CD4-positive, alpha-beta T cell treated with Interleukin-4 for 4 hours (primary cell): Measurements from ENCODE around the gene STRIT1.
"Not testable (repeated sequence)": the region's sequence is repeated elsewhere in the genome, so short reads cannot be mapped to it uniquely, and the experiment has no call there.

Experiments used
- DNase-seq: peaks from one replicate; pipeline ENCODE4 v3.0.0-alpha.2; 2020

STRIT1 gene

DNA sequence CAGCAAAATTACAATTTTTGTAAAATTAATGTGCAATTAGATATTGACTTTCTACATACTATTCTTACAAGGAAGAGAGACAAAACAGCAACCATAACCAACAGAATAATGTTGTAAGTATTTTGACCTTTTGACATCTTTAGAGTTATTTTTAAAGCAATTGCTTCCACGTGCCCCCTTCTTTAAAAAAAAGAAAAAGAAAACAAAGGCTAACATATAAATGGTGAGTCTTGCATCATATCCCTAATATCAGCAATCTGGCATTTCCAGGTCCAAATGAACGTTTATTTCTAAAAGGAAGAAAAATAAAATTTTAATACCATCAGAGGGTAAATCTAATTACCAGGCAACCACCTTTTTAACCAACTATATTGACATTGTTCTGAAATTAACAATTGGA is 19.3 kb upstream of the STRIT1 start:
- no peak for DNase-seq

DNA sequence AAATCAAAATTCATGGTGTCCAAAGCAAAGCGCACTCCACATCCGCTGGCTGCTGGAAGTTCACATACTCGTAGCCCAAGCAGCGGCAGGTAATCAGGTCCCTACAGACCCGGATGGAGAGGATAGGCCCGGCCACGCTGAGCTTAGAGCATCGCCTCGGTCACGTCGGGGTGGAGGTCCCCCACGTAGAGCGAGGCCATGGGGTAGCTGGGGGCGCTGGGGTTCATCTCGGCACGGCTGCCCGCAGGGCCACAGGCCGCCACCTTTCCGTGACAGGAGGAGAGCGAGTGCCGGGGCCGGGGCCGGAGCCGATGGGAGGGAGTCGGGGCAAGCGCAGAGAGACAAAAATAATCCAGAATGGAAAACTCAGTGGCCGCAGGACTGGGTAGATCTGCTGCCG is 16.1 kb upstream of the STRIT1 start:
- no peak for DNase-seq

DNA sequence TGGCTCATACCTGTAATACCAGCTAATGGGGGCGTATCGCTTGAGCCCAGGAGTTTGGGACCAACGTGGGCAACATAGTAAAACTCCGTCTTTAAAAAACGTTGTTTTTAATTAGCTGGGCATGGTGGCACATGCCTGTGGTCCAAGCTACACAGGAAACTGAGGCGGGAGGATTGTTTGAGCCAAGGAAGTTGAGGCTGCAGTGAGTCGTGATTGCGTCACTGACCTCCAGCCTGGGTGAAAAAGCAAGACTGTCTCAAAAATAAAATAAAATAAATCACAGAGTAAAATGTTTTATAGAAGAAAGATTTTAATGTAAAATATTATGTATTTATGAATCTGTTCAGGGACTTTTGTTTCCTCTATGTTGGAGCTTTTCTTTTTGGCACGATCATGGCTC is 15.3 kb upstream of the STRIT1 start:
- DNase-seq, result no peak

DNA sequence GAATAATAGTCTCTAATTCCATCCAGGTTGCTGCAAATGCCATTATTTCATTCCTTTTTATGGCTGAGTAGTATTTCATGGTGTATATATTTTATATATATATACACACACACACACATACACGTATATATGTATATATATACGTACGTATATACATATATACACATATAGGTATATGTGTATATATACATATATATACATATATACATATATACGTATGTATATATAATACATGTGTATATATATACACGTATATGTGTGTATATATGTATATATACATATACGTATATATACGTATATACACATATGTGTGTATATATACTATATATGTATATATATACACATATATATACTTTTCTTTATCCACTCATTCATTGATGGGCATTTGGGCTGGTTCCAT is 13.7 kb upstream of the STRIT1 start:
- DNase-seq, result no peak

DNA sequence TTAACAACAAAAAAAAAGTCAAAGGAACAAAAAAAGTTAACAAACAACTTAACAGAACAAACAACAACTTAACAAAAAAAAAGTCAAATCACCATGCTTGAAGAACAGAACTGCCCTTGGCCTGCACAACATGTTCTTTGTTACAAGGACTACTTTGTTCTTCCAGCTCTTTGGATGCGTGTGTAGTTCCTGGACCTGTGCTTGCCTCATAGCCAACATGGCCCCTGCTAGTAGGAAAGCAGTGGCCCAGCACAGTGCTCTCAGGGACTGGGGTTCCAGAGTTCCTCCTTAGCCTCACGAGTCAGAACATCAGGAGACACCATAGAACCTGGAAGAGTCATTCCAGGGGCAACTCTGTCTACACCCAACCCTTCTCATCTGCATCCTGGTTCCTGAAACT is 10.9 kb upstream of the STRIT1 start:
- no peak for DNase-seq

DNA sequence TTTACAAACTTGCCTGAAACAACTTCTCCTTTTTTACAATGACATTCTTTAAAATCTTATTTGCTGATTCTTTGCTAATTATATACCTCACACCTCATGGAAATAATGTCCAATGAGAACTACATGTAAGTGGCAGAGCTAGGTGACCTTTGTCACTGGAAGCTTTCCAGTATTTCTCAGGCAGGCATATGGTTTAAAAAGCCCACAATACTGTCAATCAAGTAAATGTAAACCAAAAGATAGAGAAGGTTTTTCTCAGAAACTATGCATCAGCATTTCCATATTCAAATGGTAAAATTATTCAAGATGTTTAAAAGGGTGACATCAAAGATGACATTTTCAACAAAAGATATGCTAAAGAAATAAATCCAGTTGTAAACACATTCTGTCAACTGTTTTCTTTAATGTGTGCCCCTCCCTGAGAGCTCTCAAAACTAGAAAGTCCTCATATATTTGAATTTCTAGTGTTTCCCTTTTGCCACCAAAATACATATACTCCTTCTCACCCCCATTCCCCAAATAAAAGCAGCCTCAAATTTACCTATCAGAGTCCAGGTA is 10.1 kb upstream of the STRIT1 start:
- DNase-seq, result no peak

DNA sequence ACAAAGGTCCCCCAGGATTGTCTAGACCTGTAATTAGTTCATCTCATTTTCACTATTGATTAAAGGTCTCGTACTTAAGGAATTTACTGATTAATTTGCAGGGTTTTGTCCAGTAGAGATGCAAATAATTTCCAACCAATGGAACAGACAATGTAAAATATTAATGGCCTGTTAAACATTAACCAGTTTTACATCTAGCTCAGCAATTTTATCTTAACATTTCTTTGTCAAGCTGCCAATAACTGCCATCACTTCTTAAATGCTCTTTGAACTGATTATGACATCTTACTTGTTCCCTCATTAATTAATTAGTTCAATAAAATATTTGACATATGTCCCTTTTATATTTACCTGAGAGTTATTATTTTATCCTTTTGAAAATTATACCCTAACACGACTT is 9.4 kb upstream of the STRIT1 start:
- DNase-seq, result no peak

DNA sequence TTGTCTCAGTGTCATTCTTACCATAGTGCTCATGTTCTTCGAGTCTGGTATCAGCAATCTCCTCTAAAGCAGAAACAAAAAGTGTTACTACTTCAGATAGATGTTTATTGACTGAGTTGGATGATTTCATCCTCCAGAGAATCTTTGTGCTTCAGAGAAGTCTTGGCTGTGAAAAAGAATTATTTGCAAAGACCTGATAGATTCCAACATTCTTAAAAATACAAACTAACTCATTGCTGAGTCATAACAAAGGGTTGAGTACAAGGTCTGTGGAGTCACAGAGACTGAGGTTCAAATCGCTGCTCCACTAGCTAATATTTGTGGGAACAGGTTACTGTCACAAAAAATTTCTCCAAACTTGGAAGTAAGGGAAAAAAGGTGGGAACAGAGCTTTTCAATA is 9.0 kb upstream of the STRIT1 start:
- no peak for DNase-seq

DNA sequence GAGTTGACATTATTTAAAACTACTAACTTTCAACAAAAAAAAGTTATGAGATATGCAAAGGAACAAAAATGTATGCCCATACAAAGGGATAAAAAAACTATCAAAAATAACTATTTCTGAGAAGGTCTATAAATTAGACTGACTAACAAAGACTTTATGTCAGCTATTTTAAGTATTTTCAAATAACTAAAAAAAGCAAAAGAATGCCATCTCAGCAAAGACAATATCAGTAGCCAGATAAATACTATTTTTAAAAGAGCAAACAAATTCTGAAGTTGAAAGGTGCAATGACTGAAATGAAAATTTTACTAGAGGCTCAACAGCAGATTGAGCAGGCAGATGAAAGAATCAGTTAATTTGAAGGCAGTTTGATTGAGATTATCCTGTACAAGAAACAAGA is 3.6 kb upstream of the STRIT1 start:
- no peak for DNase-seq

DNA sequence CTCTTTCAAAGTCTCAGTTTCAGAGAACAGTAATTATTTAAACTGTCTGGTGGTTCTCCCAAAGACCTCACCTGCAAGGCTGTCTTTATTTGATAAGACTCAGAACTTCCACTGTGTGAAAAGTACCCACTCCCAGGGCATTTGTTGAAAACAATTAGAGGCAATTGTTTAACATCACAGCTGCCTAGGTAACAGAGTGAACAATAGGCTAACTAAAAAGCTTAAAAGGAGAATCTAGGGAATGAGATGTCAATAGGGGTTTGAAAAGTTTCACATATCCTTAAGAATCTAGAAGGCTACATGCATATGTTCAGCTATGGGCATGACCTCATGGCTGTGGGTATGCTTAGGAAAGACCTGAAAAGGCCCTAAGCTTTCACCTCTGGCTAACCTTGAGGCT is 2.9 kb upstream of the STRIT1 start:
- DNase-seq, result no peak

DNA sequence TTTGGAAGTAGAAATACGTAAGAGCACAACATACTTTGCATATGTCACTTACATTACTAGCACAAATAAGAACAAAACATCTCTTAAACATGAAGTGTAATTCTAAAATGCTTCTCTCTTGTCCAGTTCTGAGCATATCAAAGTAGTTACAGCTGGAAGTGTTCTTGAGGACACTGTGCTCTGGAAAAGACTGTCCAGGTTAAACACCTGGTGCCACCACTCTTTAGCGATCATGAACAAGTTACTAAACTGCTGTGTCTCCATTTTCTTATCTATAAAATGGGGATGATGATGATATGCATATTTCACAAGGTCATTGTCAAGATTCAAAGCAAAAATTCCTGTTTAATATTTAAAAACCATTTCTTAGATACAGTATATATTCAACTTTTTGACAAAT is 790 bp downstream of the STRIT1 start:
- DNase-seq, result no peak

DNA sequence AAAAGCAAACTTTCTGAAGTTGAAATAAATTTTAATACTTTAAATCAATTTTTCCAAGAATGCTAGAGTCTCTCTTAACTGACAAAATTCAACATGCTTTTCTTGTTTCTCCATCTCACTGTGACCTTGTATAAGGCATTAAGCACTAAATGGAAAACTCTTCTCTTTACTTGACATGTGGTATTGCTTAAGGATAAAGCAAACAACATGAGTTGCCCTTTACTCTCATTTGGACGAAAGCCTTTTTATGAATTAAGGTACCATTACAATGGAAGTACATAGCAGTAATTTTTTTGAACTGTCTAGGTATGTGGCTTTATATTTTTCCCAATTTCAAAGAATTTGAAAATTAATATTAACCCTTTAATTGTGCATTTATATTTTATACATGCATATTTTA is 1.4 kb downstream of the STRIT1 start:
- DNase-seq, result no peak

DNA sequence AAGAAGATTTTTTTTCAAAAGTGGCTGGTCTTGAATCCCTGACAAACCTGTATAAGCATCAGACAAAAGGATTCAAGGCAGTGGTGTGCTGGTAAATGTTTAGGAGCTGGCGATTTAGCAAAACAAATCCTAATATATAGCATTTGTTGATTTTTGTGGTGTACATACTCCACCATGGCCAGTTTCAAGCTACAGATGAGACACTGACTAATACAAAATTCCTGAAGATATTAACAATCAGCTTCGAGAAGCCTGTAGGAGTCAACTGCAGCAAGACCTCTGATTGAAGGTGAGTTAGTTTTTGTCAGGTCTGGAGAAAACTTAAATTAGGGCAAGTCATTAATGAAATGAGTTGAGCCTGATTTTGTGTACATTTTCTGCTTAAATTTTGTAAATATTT is 6.7 kb downstream of the STRIT1 start:
- no peak for DNase-seq

DNA sequence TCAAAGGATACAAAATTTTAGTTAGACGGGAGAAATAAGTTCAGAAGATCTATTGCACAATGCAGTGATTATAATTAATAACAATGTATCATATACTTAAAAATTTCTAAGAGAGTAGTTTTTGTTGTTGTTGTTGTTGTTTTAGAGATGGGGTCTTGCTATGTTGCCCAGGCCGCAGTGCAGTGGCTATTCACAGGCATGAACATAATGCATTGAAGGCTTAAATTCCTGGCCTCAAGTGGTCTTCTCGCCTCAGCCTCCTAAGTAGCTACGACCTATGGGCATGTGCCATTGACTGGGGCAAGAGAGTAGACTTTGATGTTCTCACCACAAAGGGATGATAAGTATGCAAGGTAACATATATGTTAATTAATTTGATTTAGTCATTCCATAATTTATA is 7.5 kb downstream of the STRIT1 start:
- no peak for DNase-seq

DNA sequence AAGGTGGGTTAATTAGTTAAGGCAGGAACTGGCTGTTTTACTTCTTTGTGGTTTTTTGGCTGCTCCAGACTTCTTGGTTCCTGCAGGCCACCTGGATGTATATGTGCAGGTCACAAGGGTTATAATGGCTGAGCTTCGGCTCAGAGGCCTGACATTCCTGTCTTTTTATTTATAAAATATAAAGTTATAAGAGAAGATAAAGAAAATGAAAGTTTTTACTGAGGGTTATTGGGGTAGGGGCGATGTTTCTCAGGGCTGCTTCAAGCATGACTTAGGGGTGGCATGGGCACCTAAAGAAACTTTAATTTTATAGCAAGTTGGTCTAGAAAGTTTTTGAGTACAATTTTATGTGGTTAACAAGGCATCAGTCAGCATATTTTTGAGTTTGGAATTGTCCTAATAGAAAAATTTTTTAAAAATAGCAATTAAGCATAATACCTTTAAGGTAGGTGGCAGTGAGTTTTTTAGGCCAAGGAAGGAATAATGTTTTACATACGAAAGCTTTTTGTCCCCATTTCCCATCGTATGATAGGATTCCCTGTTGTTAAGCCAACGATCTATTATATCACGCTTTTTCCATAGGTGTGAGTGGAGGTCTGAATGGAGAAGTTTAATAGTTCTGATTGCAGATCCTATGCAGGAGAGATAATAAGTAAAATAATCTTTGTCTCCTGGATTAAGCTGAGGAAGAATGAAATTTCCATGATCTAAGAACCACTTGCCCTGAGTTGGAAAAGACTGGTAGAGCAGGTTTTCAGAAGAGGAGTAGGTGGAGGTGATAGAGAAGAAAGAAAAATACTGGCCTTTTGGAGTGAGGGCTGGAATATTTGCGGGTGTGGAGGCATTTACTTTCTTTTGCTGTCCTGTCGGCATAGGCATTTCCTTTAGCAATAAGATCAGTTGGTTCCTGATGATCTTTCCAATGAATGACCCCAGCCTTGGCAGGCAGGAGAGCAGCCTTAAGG is 10.1 kb downstream of the STRIT1 start:
- no peak for DNase-seq

DNA sequence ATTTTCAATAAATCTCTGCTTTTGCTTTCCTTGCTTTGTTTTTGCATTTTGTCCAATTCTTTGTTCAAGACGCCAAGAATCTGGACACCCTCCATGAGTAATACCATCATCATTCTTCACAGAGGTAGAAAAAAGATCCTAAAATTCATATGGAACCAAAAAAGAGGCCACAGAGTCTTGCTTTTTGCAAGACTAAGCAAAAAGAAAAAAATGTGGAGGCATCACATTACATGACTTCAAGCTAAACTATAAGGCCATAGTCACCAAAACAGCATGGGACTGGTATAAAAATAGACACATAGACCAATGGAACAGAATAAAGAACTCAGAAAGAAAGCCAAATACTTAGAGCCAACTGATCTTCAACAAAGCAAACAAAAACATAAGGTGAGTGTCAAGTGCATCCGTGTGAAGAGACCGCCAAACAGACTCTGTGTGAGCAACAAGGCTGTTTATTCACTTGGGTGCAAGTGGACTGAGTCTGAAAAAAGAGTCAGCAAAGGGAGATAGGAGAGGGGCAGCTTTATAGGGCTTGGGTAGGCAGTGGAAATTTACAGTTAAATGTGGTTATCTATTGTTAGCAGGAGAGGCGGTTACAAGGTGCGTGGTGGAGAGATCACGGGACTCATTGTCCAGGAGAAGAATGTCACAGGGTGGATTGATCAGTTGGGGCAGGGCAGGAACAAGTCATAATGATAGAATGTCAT is 10.9 kb downstream of the STRIT1 start:
- no peak for DNase-seq

DNA sequence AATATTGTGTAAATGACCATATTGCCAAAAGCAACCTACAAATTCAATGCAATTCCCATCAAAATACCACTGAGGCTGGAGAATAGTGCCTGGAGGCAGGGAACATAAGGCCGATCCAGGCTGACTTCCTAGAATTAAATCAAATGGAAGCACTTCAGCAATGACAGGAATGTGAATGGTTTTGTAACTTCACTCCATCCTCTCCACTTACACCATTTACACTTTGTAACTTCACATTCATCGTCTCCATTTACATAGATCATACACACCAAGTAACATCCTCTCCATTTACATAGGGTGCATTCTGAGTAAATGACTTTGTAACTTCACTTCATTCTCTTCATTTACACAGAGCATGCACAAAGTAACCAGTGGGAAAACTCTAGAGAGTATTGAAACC is 11.6 kb downstream of the STRIT1 start:
- DNase-seq, result no peak

DNA sequence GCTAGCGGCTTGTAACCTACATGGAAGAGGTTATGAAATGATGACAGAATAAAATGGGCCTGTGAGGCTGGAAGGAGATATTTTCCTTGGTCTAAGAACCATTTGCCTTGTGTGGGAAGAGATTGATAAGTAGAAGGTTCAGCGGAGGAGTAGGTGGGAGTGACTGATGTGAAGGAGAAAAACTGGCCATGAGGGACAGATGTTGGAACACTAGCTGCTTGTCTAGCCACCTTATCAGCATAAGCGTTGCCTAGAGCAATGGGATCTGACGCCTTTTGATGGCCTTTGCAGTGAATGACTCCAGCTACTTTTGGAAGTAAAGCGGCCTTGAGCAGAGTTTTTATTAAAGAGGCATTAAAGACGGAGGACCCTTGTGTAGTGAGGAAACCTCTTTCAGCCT is 17.4 kb downstream of the STRIT1 start:
- DNase-seq, result not testable (repeated sequence)

DNA sequence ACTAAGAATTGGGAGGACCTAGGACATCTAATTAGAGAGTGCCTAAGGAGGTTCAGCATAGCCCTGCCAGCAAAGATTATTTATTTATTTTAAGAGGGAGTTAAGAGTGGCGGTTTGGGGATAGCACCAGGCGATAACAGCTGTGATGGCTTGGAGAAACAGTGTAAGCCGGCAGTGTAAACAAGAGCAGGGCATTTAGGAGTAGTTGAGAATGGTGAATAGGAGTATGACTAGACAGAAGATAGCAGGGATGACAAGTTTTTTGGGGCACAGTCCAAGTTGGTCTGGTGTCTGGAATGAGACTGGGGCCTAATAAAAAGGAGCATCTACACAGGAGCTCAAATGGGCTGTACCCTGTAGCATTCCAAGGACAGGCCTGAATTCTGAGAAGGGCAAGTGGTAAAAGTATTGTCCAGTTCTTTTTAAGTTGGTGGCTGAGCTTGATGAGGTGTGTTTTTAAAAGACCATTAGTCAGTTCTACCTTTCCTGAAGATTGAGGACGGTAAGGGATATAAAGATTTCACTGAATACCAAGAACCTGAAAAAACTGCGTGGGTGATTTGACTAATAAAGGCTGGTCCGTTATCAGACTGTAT is 18.2 kb downstream of the STRIT1 start:
- DNase-seq, result not testable (repeated sequence)

DNA sequence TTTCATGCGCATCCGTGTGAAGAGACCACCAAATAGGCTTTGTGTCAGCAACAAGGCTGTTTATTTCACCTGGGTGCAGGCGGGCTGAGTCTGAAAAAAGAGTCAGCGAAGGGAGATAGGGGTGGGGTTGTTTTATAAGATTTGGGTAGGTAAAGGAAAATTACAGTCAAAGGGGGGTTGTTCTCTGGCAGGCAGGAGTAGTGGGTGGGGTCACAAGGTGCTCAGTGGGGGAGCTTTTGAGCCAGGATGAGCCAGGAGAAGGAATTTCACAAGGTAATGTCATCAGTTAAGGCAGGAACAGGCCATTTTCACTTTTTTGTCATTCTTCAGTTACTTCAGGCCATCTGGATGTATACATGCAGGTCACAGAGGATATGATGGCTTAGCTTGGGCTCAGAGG is 19.0 kb downstream of the STRIT1 start:
- DNase-seq, result not testable (repeated sequence)

DNA sequence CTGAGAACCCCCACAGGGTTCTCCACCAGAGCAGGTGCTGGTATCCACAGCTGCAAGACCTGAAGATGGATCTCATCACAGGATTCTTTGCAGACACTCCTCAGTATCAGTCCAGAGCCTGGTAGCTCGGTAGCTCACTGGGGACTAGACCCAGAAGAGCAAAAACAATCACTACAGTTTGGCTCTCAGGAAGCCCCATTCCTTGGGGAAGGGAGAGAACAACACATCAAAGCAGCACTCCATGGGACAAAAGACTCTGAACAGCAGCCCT is 22.2 kb downstream of the STRIT1 start:
- DNase-seq, result no peak

DNA sequence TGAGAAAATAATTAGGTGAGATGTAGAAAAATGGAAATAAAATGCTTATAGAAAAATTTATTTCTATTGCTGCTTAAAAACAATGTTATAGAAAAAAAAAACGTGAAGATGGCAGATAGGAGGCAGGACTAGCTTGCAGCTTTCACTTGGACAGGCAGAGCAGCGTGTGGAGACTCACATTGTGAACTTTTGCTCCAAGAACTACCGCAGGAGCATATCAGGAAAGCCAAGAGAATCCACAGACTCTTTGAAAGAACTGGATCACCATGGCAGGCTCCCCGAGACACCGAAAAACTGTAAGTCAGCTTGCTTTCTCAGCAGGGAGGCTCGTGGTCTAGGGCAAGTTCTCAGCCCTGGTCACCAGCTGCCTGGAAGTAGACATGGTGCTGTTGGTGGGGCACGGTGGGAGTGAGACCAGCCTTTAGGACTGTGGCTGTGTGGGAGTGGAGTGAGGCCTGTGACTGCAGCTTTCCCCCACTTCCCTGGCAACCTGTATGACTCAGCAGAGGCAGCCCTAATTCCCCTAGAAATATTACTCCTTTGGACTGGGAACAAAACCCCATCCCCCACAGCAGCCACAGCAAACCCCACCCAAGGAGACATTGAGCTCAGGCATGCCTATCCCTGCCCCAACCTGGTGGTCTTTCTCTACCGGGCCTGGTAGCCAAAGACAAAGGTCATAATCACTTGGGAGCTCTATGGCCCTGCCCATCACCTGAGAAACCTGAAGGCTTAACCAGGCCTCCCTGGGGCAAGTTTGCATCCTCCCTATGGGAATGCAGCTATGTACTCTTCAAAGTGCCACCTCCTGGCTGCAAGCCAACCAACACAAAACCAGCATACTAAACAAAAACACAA is 22.8 kb downstream of the STRIT1 start:
- no peak for DNase-seq

DNA sequence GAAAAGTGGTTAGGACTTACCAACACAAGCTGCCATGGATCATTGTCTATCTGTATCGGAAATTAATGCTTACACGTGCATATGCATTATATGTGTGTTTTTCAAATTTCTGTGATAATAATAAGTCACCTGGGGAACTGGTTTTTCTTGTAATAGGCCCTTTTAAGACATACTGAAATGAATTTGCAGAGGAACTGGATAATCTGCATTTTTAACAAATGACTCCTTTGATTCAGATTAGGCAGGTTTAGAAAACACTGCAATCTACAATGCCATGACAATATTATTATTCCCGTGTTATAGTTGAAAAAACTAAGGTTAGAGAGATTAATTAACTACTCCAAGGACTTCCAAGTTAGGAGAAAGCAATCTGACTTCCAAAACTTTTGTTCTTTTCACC is 23.4 kb downstream of the STRIT1 start:
- DNase-seq, result no peak
